CD4-positive, CD25-positive, alpha-beta regulatory T cell (primary cell): ENCODE measurements around the gene BROX. TPM values are rescaled to one million over a fixed set of nuclear protein-coding genes. Genes with fewer than 3 reads are reported as not detected.
"Not testable (repeated sequence)": the region's sequence is repeated elsewhere in the genome, so short reads cannot be mapped to it uniquely, and the experiment has no call there.

Experiments
- ATAC-seq, 2 donors: fragments of 150-1000 bp; cut with Tn5 transposase; one replicate each; pipeline ENCODE4 v1.10.0; 2021; ENCODE audit warnings: low read depth in 2 of 2, moderate number of reproducible peaks in 2 of 2, moderate library complexity in 1 of 2
- DNase-seq, 3 donors: peaks; one replicate each; pipeline versions ENCODE4 v3.0.0 to v3.0.0-alpha.2; 2012 to 2022; ENCODE audit warnings: mixed read lengths in 1 of 3
- H3K27ac ChIP-seq: one replicate; pipeline ENCODE4 v1.7.0; 2013; ENCODE audit warnings: mild to moderate bottlenecking, low read length; ENCODE audit not compliant: insufficient read depth, poor library complexity, severe bottlenecking
- H3K27me3 ChIP-seq: one replicate; pipeline ENCODE4 v1.7.0; 2013; ENCODE audit warnings: low read length; ENCODE audit not compliant: control insufficient read depth, insufficient read depth
- H3K36me3 ChIP-seq: one replicate; pipeline ENCODE4 v1.7.0; 2013; ENCODE audit warnings: mild to moderate bottlenecking, low read length, moderate library complexity; ENCODE audit not compliant: control insufficient read depth, insufficient read depth
- H3K4me1 ChIP-seq: 2 replicates; pipeline ENCODE4 v1.7.0; 2013; ENCODE audit warnings: mild to moderate bottlenecking, low read length; ENCODE audit not compliant: insufficient read depth, control insufficient read depth, poor library complexity, severe bottlenecking
- H3K4me3 ChIP-seq: one replicate; pipeline ENCODE4 v1.7.0; 2013; ENCODE audit warnings: low read depth, mild to moderate bottlenecking, low read length, moderate library complexity
- H3K9me3 ChIP-seq, 2 experiments: 1 replicate in 1 of 2; 2 replicates in 1 of 2; pipeline ENCODE4 v1.7.0; 2013; ENCODE audit warnings: low read length in 2 of 2, mild to moderate bottlenecking in 1 of 2, moderate library complexity in 1 of 2; ENCODE audit not compliant: control insufficient read depth in 2 of 2
- H3K27ac Mint-ChIP-seq, 3 donors: one replicate each; pipeline ENCODE4 v1.8.0; 2020 to 2022; ENCODE audit warnings: mild to moderate bottlenecking in 3 of 3, mixed read lengths in 3 of 3, moderate library complexity in 2 of 3
- H3K27me3 Mint-ChIP-seq: one replicate; pipeline ENCODE4 v1.8.0; 2022; ENCODE audit warnings: mild to moderate bottlenecking, mixed read lengths
- H3K36me3 Mint-ChIP-seq: one replicate; pipeline ENCODE4 v1.8.0; 2020; ENCODE audit warnings: mixed read lengths
- H3K4me1 Mint-ChIP-seq, 4 donors: one replicate each; pipeline ENCODE4 v1.8.0; 2020 to 2022; ENCODE audit warnings: mixed read lengths in 4 of 4, mild to moderate bottlenecking in 1 of 4
- H3K4me3 Mint-ChIP-seq, 4 donors: one replicate each; pipeline ENCODE4 v1.8.0; 2020 to 2022; ENCODE audit warnings: mild to moderate bottlenecking in 4 of 4, mixed read lengths in 4 of 4, moderate library complexity in 3 of 4
- H3K9me3 Mint-ChIP-seq, 7 donors: one replicate each; pipeline ENCODE4 v1.8.0; 2020 to 2022; ENCODE audit warnings: mixed read lengths in 7 of 7, mild to moderate bottlenecking in 3 of 7, moderate library complexity in 2 of 7
- polyA plus RNA-seq, 4 donors: library from polyadenylated mRNA; unstranded; fragments of 300-500 nt; fragmentation: Illumina TruSeq; gene quantifications; one replicate each; pipeline ENCODE4 v1.2.3, GENCODE V29; 2021
- total RNA-seq: library from RNA; stranded (reverse); gene quantifications from one replicate; pipeline ENCODE4 v1.2.3, GENCODE V29; 2022

Gene BROX
- total and polyA plus RNA-seq, 5 donors from 2014 or later: 20.7 to 72.0 (median 23.4) TPM

DNA sequence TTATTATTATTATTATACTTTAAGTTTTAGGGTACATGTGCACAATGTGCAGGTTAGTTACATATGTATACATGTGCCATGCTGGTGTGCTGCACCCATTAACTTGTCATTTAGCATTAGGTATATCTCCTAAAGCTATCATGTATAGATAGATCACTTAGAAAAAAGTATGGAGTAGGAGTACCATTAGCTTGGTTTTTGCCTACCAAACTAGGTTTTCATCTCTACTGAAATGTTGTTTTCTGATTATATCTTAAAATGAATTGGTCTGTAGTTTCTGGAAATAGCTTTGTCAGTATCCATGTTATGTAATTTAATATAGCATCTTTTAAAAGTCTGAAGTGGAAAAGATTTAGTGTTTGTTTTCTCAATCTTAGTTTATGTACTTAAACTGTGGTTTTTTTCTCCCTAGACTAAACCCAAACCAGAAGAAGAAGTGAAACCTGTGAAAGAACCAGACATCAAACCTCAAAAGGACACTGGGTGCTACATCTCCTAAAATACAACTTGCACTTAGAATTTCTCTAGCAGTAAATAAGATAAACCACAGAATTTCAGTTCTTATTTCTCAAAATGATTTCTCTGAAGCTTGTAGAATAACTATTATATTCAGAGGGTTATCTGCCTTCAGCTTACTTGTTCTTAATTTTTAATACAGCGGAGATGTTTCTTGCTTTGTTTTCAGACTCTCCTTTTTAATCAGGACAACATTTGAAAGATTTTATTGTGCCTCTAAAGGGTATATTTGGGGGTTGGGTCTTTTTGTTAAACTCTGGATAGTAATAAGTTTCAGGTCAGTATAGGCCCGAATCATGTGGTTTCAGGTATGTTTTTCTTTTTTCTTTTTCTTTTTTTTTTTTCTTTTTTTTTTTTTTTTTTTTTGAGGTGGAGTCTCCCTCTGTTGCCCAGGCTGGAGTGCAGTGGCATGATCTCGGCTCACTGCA, 20.1 kb downstream of the BROX start:
- Mint-ChIP-seq H3K4me3 (no peak overlapping the region), H3K36me3 (peaks cover 42% of the 10 kb centered on the region)
- H3K27ac ChIP-seq: no peak overlapping the region

DNA sequence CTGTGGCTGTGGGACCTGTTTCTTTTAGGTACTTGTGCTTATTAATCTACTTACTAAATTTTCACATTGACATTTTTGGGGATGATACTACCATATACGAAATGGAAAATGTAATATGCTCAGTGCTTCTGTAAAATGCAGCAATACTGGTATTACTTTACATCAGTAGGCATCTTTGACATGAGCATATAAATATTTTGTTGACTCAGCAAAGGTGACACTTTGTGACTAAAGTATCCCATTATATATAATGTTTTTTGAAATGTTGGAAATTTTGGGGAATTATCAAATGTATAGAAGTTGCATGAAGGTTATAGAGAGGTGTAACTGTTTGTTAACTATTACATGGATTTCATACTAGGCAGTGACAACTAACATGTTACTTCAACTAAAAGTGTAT, 22.4 kb downstream of the BROX start:
- no peak overlapping the region for H3K27ac Mint-ChIP-seq
- H3K36me3 Mint-ChIP-seq: peaks cover 26% of the 10 kb centered on the region
- H3K4me3 Mint-ChIP-seq: no peak overlapping the region
- no peak for DNase-seq
- Histone ChIP-seq H3K27ac (no peak overlapping the region), H3K36me3 (peaks cover 67% of the 10 kb centered on the region), H3K27me3 (no peaks in the 10 kb centered on the region), H3K9me3 (no peaks in the 10 kb centered on the region), H3K4me1 (no peaks in the 10 kb centered on the region), H3K4me3 (no peak overlapping the region)
- ATAC-seq: no peak
- no peaks in the 10 kb centered on the region for H3K27me3 Mint-ChIP-seq
- H3K9me3 Mint-ChIP-seq: no peaks in the 10 kb centered on the region
- peaks cover 2 to 16% (median 10%) of the 10 kb centered on the region in 4 donors for H3K4me1 Mint-ChIP-seq

More for the DNA sequence above, 20.1 kb downstream of the BROX start:
- no peak overlapping the region for H3K4me3 ChIP-seq
- peaks cover 89% of the 10 kb centered on the region for H3K36me3 ChIP-seq
- Mint-ChIP-seq H3K9me3 (no peaks in the 10 kb centered on the region), H3K27ac (peak overlapping the region in 2 of 3 donors; percentile 31 to 32), H3K27me3 (no peaks in the 10 kb centered on the region), H3K4me1 (peaks cover 8 to 23% (median 12%) of the 10 kb centered on the region in 4 donors)
- no peaks in the 10 kb centered on the region for H3K9me3 ChIP-seq
- H3K4me1 ChIP-seq: no peaks in the 10 kb centered on the region
- DNase-seq: peak in 1 of 3 donors; percentile 30
- no peak for ATAC-seq
- H3K27me3 ChIP-seq: no peaks in the 10 kb centered on the region

DNA sequence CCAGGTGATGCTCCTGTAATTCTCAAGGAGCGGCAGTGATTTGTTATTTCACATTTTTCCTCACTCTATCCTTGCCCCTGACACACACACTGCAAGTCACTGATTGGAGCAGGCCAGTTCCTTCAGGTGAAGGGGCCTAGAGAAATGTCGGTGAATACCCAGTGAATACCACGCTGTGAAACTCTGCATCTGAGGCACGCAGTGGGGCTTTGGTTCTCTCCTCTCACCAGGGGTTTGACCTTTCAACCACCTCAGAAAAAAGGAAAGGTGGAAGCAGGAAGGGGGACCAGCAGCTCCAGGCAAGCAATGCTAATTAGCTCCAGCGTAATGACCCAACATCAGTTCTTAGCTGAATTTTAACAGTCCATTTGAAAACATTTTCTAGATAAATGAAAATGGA, 24.1 kb downstream of the BROX start:
- Histone ChIP-seq H3K36me3 (peaks cover 49% of the 10 kb centered on the region), H3K27me3 (no peaks in the 10 kb centered on the region), H3K9me3 (no peaks in the 10 kb centered on the region), H3K4me1 (no peaks in the 10 kb centered on the region), H3K4me3 (no peak overlapping the region), H3K27ac (no peak overlapping the region)
- Mint-ChIP-seq H3K36me3 (peaks cover 17% of the 10 kb centered on the region), H3K4me1 (peaks cover 0 to 9% (median 5%) of the 10 kb centered on the region in 4 donors), H3K4me3 (no peak overlapping the region), H3K27me3 (no peaks in the 10 kb centered on the region), H3K9me3 (no peaks in the 10 kb centered on the region), H3K27ac (no peak overlapping the region)
- DNase-seq (no peak), ATAC-seq (no peak)

DNA sequence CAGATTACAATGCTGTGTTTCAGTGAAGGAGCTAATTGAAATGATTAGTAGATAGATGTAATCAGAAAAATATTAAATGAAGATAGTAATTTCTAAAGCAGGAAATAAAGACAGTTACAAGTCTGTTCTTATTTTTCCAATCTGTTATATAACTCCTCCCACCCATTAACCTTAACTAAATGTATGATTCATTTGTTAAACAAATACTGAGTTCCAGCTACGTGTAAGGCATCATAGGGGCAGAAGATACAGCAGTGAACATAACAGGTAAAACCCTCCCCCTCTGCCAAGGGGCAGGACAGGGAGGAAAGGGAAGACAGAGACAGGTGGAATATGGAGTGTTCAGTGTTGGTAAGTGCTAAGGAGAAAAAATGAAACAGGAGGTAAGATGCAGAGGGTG, 24.6 kb downstream of the BROX start, which contains the start of gene FAM177B:
TSS of gene FAM177B (plus strand) at position 231 of the 400 bp plus-strand sequence. CDS start 9,344 bp downstream, outside the sequence.
- no peaks in the 10 kb centered on the region for H3K9me3 Mint-ChIP-seq
- Histone ChIP-seq H3K27me3 (no peaks in the 10 kb centered on the region), H3K4me3 (no peak within 1 kb of the TSS), H3K36me3 (peaks cover 44% of the 10 kb centered on the region), H3K27ac (no peak within 1 kb of the TSS), H3K9me3 (no peaks in the 10 kb centered on the region), H3K4me1 (no peaks in the 10 kb centered on the region)
- H3K36me3 Mint-ChIP-seq: peaks cover 14% of the 10 kb centered on the region
- DNase-seq (no peak), ATAC-seq (no peak)
- no peaks in the 10 kb centered on the region for H3K27me3 Mint-ChIP-seq
- H3K4me1 Mint-ChIP-seq: peaks cover 0 to 9% (median 2%) of the 10 kb centered on the region in 4 donors
- no peak within 1 kb of the TSS for H3K27ac Mint-ChIP-seq
- H3K4me3 Mint-ChIP-seq: no peak within 1 kb of the TSS

DNA sequence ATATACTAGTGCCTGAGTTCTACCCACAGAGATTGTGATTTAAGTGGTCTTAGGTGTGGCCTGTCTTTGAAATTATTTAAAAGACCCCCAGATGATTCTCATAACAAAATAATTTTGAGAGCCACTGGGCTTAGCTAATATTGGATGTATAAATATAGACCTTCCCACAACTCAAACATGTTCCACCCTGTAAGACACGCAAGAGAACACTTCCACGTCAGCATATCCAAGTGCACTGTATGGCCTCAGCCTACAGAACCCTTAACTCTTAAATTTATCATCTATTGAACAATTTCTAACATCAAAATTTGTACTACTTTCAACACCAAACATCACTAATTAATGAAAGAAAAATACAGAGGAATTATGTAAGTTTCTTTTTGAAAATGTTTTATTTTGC, 27.1 kb downstream of the BROX start:
- Histone ChIP-seq H3K9me3 (no peaks in the 10 kb centered on the region), H3K4me1 (no peaks in the 10 kb centered on the region), H3K4me3 (no peak overlapping the region), H3K36me3 (peaks cover 21% of the 10 kb centered on the region), H3K27me3 (no peaks in the 10 kb centered on the region), H3K27ac (no peak overlapping the region)
- no peaks in the 10 kb centered on the region for H3K4me1 Mint-ChIP-seq
- peaks cover 3% of the 10 kb centered on the region for H3K36me3 Mint-ChIP-seq
- H3K4me3 Mint-ChIP-seq: no peak overlapping the region
- H3K27ac Mint-ChIP-seq: no peak overlapping the region
- no peak for DNase-seq
- no peaks in the 10 kb centered on the region for H3K9me3 Mint-ChIP-seq
- ATAC-seq: no peak
- no peaks in the 10 kb centered on the region for H3K27me3 Mint-ChIP-seq

DNA sequence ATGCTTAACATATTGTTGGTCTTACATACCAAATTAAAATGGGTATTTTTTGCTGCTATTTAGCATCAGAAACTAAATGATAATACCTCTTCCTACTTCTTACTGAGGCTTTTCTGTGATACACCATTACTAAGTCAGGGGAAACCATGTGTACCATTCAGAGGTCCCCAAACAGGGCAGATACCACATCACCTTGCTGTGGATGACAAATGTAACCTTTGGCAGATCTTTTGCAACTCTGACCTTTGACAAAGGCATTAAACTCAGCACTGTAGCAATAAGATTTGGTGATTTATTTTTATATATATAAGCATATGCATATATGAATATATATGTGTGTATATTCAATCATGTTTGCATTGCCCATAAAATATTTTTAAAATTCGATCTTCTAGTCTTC, 27.6 kb downstream of the BROX start:
- Mint-ChIP-seq H3K4me1 (no peaks in the 10 kb centered on the region), H3K27me3 (no peaks in the 10 kb centered on the region), H3K9me3 (no peaks in the 10 kb centered on the region), H3K27ac (no peak overlapping the region), H3K4me3 (no peak overlapping the region), H3K36me3 (peaks cover 3% of the 10 kb centered on the region)
- ATAC-seq (no peak), DNase-seq (no peak)
- H3K9me3 ChIP-seq: no peaks in the 10 kb centered on the region
- peaks cover 16% of the 10 kb centered on the region for H3K36me3 ChIP-seq
- no peaks in the 10 kb centered on the region for H3K27me3 ChIP-seq
- no peaks in the 10 kb centered on the region for H3K4me1 ChIP-seq
- H3K27ac ChIP-seq: no peak overlapping the region
- no peak overlapping the region for H3K4me3 ChIP-seq

DNA sequence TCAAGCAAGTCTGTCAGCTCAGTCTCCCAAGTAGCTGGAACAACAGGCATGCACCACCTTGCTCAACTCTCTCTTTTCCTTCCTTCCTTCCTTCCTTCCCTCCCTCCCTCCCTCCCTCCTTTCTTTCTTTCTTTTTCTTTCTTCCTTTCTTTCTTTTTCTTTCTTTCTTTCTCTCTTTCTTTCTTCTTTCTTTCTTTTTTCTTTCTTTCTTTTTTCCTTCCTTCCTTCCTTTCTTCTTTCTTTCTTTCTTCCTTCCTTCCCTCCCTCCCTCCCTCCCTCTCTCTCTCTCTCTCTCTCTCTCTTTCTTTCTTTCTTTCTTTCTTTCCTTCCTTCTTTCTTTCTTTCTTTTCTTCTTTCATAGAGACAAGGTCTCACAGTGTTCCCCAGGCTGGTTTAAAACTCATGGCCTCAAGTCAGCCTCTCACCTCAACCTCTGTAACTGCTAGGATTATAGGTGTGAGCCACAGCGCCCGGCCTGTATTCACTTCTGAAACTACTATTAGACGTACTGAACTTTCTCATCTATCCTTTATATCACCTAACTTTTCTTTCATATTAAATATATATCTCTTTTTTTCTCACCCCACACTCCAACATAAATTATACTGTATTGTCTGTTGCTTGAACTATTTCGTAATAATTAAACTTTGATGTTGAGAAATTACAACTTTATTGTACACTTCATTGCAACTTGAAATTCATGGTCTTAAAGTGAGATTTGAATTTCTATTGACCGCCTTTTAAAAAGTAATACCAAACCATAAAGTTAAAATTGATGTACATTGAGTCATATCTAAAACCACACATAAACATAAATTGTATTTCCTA, 29.5 kb downstream of the BROX start:
- not testable (repeated sequence) for H3K27ac ChIP-seq, H3K27ac Mint-ChIP-seq, ATAC-seq, H3K4me1 ChIP-seq, H3K27me3 ChIP-seq, H3K4me1 Mint-ChIP-seq, H3K9me3 Mint-ChIP-seq, H3K4me3 ChIP-seq, H3K4me3 Mint-ChIP-seq, H3K9me3 ChIP-seq, H3K36me3 ChIP-seq, DNase-seq, H3K36me3 Mint-ChIP-seq, H3K27me3 Mint-ChIP-seq
